ENCODE measurements around the gene PRX.

PRX gene

GRCh38 chr19:40363069-40363468, 50.1 kb downstream of the PRX start:
- peak; percentile 76 for DNase-seq

GRCh38 chr19:40362160-40362559, 51.0 kb downstream of the PRX start:
- DNase-seq: no peak

- DNase-seq: peak; percentile 82
These were observed 52.4 kb downstream of the PRX start for GRCh38 chr19:40360708-40361241.

GRCh38 chr19:40360020-40360707, 53.0 kb downstream of the PRX start:
- no peak for DNase-seq

GRCh38 chr19:40358773-40359172, 54.4 kb downstream of the PRX start:
- DNase-seq: peak; percentile 80

GRCh38 chr19:40357640-40358039, 55.5 kb downstream of the PRX start:
- DNase-seq: no peak

- no peak for DNase-seq
These were observed 56.2 kb downstream of the PRX start for GRCh38 chr19:40356681-40357595.

- no peak for DNase-seq
These were observed 57.0 kb downstream of the PRX start for GRCh38 chr19:40355975-40356680.

GRCh38 chr19:40348961-40349507, 64.1 kb downstream of the PRX start:
- DNase-seq: peak; percentile 52

- peak; percentile 100 for DNase-seq
These were observed 64.9 kb downstream of the PRX start, which contains the start of the genes C19orf47 and PLD3 for GRCh38 chr19:40348125-40348913. C19orf47 (minus strand) TSS chr19:40348397; CDS start chr19:40341857, 6,540 bp downstream. PLD3 (plus strand) TSS chr19:40348695; CDS start chr19:40366484, 17,789 bp downstream.

GRCh38 chr19:40344422-40344821, 68.8 kb downstream of the PRX start:
- no peak for DNase-seq
